ACHN (cell line): ENCODE data around the gene CEP250.
"Not testable (repeated sequence)": the region's sequence is repeated elsewhere in the genome, so short reads cannot be mapped to it uniquely, and the experiment has no call there.

ENCODE experiments used
- DNase-seq: peaks from one replicate; pipeline ENCODE4 v3.0.0-alpha.2; 2015
- in situ Hi-C: cut with HindIII; loops from 2 replicates; pipeline ENCODE4 v1.10.0; 2017; ENCODE audit warnings: low sequenced_read_pairs, low pct_ligation_motif_present, low pct_unique_long_range_greater_than_20kb

Gene CEP250

DNA sequence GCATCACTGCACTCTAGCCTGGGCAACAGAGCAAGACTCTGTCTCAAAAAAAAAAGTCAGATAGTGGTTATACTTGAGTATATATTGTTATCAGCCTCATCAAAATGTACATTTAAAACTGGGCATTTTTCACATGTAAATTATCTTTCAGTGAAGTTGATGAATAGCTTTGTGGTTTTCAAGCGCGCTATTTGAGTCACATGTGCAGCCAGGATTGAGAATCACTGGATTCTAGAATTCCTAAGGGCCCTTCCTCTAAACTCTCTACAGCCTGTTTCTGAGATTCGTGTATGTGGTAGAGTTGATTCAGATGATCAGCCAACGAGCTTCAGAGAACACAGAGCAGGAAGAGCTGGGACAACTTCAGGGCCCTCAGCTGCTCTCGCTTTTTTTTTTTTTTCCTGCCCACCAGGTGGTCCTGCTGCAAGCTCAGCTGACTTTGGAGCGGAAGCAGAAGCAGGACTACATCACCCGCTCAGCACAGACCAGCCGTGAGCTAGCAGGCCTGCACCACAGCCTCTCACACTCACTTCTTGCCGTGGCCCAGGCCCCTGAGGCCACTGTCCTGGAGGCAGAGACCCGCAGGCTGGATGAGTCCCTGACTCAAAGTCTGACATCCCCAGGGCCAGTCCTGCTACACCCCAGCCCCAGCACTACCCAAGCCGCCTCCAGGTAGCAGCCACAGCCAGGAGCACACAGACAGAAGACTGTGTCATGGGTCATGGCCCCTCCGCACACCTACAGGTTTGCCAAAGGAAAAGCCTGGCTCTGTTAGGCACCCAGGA is 55.7 kb downstream of the CEP250 start:
- in situ Hi-C loops = no loop called here

DNA sequence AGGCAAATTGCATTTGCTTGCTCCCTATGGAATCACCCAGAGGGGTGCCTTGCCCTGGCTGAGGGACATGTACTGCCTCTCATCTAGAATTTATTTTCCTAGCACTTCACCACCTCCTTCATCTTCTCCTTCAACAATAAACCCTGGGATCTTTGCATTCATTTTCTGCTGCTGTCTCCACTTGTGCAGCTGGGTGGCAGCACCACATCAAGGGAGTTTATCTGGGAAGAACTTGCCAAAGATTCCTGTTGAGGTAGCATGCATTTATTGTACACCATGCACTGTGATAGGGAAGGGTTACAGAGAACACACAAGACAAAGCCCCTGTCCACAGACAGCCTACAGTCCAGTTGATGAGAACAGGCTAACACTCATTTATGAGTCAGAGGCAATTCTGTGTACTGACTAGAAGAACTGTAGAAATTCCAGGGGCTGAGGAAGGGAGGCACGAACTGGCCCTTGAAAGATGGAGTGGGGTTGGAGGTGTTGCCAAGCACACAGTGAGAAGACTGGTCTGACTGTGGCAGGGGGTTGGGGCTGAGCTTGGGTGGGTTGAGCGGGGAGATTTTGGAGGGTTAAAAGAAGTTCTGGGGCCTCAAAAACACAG is 56.5 kb downstream of the CEP250 start:
- peak; percentile 44 for DNase-seq
- in situ Hi-C loops = no loop called here

More for the DNA sequence above, 55.7 kb downstream of the CEP250 start:
- no peak for DNase-seq

DNA sequence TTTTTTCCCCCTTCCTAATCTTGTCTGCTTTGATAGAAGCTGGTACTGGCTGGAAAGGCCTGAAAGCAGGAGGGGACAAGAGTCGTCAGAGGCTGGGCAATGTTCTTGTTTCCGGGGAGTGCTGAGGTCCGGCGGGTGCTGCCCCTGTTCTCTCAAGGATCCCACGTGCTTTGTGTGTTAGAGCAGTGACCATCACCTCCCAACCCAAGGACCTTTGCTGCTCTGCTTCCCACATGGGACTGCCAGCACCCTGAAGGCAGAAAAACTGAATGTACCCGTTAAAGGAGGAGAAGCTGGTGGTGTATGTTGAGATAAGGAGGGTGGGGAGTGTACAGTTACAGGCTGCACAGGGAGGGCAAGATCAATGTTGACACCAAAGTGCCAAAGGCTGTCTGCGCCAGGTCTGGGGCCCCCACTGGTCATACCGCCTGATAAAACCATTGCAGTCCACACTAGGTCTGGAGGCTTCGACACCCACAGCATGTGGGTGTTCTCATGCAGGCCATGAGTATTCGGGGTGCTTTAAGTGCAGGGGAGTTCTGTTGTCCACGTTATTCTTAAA is 59.1 kb downstream of the CEP250 start:
- DNase-seq = no peak
- in situ Hi-C loops = no loop called here

DNA sequence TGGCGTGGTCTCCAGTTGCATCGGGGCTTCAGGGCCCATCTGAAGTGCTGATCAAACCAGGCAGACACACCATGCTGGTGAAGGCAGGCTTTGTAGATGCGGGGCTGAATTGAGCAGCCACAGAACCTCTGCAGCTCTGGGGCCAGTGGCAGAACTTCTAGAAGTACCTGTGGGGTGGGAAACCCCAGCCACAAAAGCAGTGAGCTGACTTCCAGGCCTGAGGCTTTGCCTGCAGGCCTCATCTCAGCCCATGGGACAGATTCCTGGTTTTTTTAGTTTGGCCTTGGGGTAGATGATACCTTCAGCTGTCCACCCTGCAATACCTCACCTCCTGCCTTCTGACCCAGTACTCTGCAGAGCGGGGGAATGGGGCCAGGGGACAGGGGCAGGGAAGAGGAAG is 59.9 kb downstream of the CEP250 start:
- in situ Hi-C loops = no loop called here
- no peak for DNase-seq

DNA sequence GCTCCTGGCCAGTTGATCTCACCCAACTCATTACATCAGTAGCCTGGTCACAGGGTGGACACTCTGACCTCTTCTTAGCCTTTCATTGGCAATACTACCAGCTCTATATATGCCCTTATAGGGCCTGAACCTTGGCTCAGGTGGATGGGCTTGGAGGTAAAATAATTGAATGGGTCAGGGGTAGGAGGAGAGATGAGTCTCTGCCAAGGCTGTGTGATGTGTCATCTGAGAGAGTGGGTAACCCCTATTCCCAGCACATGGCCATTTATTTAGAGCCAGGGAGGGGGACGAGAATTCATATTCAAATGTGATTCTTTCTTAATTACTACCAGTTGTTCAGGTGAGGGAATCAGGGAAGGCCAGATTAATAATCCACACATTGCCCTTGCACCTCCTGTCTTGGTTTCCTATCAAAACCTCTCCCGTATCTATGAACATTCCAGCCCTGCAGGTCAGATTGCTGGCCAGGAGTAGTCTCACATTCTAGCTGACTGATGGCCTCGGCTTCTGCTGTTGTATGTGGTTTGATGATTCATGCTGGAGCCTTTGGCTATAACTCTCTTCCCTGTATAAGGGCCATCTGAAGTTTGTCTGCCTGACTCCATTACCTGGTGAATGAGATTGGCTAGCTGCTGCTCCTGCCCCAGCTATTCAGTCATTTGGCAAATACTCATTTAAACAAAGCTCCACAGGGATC is 60.7 kb downstream of the CEP250 start:
- DNase-seq = peak; percentile 80
- in situ Hi-C loops = no loop called here

GRCh38 chr20:35517125-35517524 is 61.7 kb downstream of the CEP250 start:
- DNase-seq = no peak
- in situ Hi-C loops = no loop called here

GRCh38 chr20:35517767-35518166 is 62.4 kb downstream of the CEP250 start:
- in situ Hi-C loops = not testable (repeated sequence)

GRCh38 chr20:35518955-35519354 is 63.6 kb downstream of the CEP250 start:
- DNase-seq = no peak
- in situ Hi-C loops = no loop called here

More at GRCh38 chr20:35517767-35518166, 62.4 kb downstream of the CEP250 start:
- DNase-seq = not testable (repeated sequence)

GRCh38 chr20:35523298-35523888 is 68.0 kb downstream of the CEP250 start:
- DNase-seq = peak; percentile 31
- in situ Hi-C loops = no loop called here

DNA sequence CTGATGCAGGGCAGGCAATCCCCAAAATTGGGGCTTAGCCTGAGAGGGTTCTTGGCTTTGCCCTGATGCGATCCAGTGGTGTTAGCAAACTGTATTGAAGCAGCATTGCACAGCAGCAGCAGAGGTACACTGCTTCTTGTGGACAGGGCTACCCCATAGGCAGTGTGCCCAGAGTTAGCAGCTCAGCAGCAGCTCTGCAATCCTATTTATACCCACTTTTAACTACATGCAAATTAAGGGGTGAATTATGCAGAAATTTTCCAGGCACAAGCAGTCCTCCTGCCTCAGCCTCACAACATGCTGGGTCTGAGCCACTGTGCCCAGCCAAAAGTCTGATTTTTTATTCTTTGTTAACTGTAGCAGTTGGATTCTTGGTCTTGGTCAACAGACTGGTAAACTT is 70.2 kb downstream of the CEP250 start:
- DNase-seq = no peak
- in situ Hi-C loops = no loop called here

GRCh38 chr20:35527122-35527769 is 71.8 kb downstream of the CEP250 start:
- in situ Hi-C loops = no loop called here
- no peak for DNase-seq

- DNase-seq = no peak
- in situ Hi-C loops = no loop called here
Measured at GRCh38 chr20:35529552-35529951, 74.2 kb downstream of the CEP250 start, which contains the start of gene C20orf173. Gene C20orf173 (minus strand): TSS chr20:35529652. CDS start chr20:35529373, 279 bp downstream.

GRCh38 chr20:35539756-35540212 is 84.4 kb downstream of the CEP250 start:
- DNase-seq = no peak

GRCh38 chr20:35541118-35541782 is 85.9 kb downstream of the CEP250 start:
- in situ Hi-C loops = no loop called here
- DNase-seq = no peak

More at GRCh38 chr20:35539756-35540212, 84.4 kb downstream of the CEP250 start:
- in situ Hi-C loops = no loop called here

DNA sequence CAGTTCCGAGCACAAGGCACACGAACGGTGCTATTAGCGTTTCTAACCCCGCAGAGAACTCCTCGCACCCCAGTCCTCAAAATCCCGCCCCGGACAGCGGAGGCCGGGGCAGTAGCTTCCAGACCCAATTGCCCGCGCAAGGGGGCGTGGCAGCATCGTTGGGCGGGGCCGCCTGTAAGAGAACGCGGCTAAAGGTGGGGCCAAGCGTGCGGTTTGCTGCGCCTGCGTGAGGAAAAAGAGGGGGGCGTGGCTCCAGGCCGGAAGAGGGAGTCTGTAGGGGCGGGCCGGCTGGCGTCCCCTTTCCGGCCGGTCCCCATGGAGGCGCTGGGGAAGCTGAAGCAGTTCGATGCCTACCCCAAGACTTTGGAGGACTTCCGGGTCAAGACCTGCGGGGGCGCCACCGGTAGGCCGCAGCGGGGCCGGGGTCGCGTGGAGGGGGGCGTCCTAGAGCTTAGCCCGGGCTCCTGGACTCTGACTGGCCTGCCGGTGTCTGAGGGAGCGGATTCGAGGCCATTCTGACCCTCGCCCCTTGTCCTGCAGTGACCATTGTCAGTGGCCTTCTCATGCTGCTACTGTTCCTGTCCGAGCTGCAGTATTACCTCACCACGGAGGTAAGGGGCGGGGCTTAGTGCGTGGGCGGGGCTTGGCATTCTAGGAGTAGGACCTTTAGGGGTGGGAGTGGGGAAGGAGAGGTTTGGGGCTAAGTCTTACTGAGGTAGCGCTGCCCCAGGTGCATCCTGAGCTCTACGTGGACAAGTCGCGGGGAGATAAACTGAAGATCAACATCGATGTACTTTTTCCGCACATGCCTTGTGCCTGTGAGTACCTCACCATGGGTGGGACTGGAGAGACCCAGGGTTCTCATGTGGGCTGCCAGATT is 86.6 kb downstream of the CEP250 start, which contains the start of gene ERGIC3:
ERGIC3 (plus strand) TSS at position 296 of the 880 bp plus-strand sequence; CDS start at position 316, 20 bp downstream.
- in situ Hi-C loops = no loop called here
- DNase-seq = peak; percentile 93

DNA sequence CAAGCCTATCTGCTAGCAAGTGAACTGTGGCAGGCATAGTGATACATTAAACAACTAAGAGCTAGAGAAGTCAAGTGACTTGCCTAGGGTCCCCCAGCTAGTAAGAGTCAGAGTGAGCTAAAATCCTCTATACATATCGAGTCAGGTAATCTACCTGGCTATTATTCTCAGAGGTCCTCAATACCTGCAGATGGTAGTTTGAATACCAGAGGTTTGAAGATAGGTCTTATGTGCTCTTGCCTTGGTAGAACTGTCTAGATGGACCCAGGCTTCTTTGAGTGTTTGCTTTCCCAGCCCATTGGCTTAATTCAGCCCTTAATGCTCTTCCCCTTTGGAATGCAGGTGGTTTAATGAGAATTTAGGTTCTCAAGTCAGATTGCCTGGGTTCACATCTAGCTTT is 87.6 kb downstream of the CEP250 start:
- no peak for DNase-seq
- in situ Hi-C loops = no loop called here

DNA sequence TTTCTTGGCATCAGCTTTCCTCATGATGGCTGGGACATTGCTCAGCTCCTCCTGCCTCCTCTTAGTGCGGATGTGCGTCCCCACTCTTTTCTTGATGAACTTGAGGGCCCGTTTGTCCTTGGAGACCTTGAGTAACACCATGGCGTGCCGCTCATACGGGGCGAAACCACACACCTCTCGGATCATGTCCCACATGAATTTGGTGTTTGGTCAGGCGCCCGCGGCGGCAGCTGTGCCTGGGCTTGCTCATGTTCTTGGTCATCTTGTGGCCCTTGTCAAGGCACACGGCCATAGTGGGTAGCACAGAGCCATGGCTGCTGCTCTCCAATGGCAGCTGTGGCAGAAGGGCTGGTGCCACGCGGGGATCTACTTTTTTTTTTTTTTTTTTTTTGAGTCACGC is 89.0 kb downstream of the CEP250 start:
- in situ Hi-C loops = no loop called here
- no peak for DNase-seq
